Neural progenitor cell (in vitro differentiated cells): ENCODE results near the gene SLC34A1. TPM values are rescaled to one million over a fixed set of nuclear protein-coding genes. Genes with fewer than 3 reads are reported as not detected.

Experiments used
- DNase-seq: peaks from one replicate; pipeline ENCODE4 v3.0.0-alpha.2; 2016; ENCODE audit warnings: low spot score
- H2AFZ ChIP-seq: fragments of 200-600 bp; sonication (generic); replicated peaks from 2 replicates; pipeline ENCODE4 v1.6.1; 2016; ENCODE audit warnings: antibody characterized with exemption
- H3F3A ChIP-seq: fragments of 200-600 bp; sonication (generic); 2 replicates; pipeline ENCODE4 v1.6.1; 2016; ENCODE audit warnings: antibody characterized with exemption, low read depth
- H3K27ac ChIP-seq: fragments of 200-600 bp; sonication (generic); 2 replicates; pipeline ENCODE4 v1.5.1; 2016; ENCODE audit warnings: mild to moderate bottlenecking
- H3K27me3 ChIP-seq: fragments of 200-600 bp; sonication (generic); 2 replicates; pipeline ENCODE4 v1.6.1; 2016; ENCODE audit warnings: mild to moderate bottlenecking, moderate library complexity
- H3K36me3 ChIP-seq: fragments of 200-600 bp; sonication (generic); 2 replicates; pipeline ENCODE4 v1.5.1; 2016
- H3K4me1 ChIP-seq: fragments of 200-600 bp; sonication (generic); 2 replicates; pipeline ENCODE4 v1.6.1; 2016; ENCODE audit warnings: mixed run types
- H3K4me2 ChIP-seq: fragments of 200-600 bp; sonication (generic); 2 replicates; pipeline ENCODE4 v1.6.1; 2016
- H3K4me3 ChIP-seq: fragments of 200-600 bp; sonication (generic); 2 replicates; pipeline ENCODE4 v1.5.1; 2016
- H3K79me2 ChIP-seq: fragments of 200-600 bp; sonication (generic); 2 replicates; pipeline ENCODE4 v1.6.1; 2016; ENCODE audit warnings: low read depth
- H3K9ac ChIP-seq: fragments of 200-600 bp; sonication (generic); 2 replicates; pipeline ENCODE4 v1.6.1; 2016
- H3K9me3 ChIP-seq: fragments of 200-600 bp; sonication (generic); 2 replicates; pipeline ENCODE4 v1.5.1; 2016; ENCODE audit warnings: low read depth
- H4K20me1 ChIP-seq: fragments of 200-600 bp; sonication (generic); 2 replicates; pipeline ENCODE4 v1.6.1; 2016; ENCODE audit warnings: low read depth
- H3K27ac Mint-ChIP-seq: 3 replicates; pipeline ENCODE4 v1.8.0; 2021; ENCODE audit warnings: mixed read lengths
- H3K27me3 Mint-ChIP-seq: 2 replicates; pipeline ENCODE4 v1.8.0; 2022; ENCODE audit warnings: low read depth, mild to moderate bottlenecking, inconsistent platforms, moderate library complexity, mixed read lengths; ENCODE audit not compliant: insufficient read depth
- H3K36me3 Mint-ChIP-seq: 3 replicates; pipeline ENCODE4 v1.8.0; 2021; ENCODE audit warnings: mixed read lengths
- H3K4me1 Mint-ChIP-seq: 3 replicates; pipeline ENCODE4 v1.8.0; 2021; ENCODE audit warnings: mixed read lengths
- H3K4me3 Mint-ChIP-seq: 3 replicates; pipeline ENCODE4 v1.8.0; 2021; ENCODE audit warnings: mild to moderate bottlenecking, moderate library complexity, mixed read lengths
- H3K9me3 Mint-ChIP-seq: 3 replicates; pipeline ENCODE4 v1.8.0; 2020; ENCODE audit warnings: mixed read lengths
- CTCF ChIP-seq: fragments of 200-600 bp; sonication (generic); IDR thresholded peaks from 2 replicates; pipeline ENCODE4 v1.5.1; 2017; ENCODE audit warnings: antibody characterized with exemption, mild to moderate bottlenecking
- EZH2 ChIP-seq: fragments of 200-600 bp; sonication (generic); IDR thresholded peaks from 2 replicates; pipeline ENCODE4 v1.6.1; 2017; ENCODE audit warnings: antibody characterized with exemption, mild to moderate bottlenecking, moderate library complexity
- EZH2phosphoT487 ChIP-seq: fragments of 200-600 bp; sonication (generic); IDR thresholded peaks from 2 replicates; pipeline ENCODE4 v1.6.1; 2017; ENCODE audit warnings: antibody characterized with exemption
- total RNA-seq: library from RNA; depleted of rRNA; stranded (reverse); fragments of >200 nt; gene quantifications from 2 replicates; pipeline ENCODE4 v1.2.3, GENCODE V29; 2015; ENCODE audit warnings: low replicate concordance

Gene SLC34A1
- total RNA-seq, 1 donor from 2014 or later: not detected

- Histone ChIP-seq H3K79me2 (no peaks in the 10 kb centered on the region), H3K27ac (no peak overlapping the region), H2AFZ (no peak overlapping the region), H4K20me1 (peaks cover 1% of the 10 kb centered on the region), H3K4me2 (no peak overlapping the region), H3K27me3 (no peaks in the 10 kb centered on the region), H3K4me1 (no peaks in the 10 kb centered on the region), H3K4me3 (no peak overlapping the region), H3K36me3 (no peaks in the 10 kb centered on the region), H3F3A (peaks cover 2% of the 10 kb centered on the region), H3K9me3 (no peaks in the 10 kb centered on the region), H3K9ac (no peak overlapping the region)
- H3K27ac Mint-ChIP-seq: no peak overlapping the region
- peaks cover 24% of the 10 kb centered on the region for H3K36me3 Mint-ChIP-seq
- peaks cover 8% of the 10 kb centered on the region for H3K27me3 Mint-ChIP-seq
- H3K9me3 Mint-ChIP-seq: no peaks in the 10 kb centered on the region
- DNase-seq: no peak
- TF ChIP-seq CTCF (no peak), EZH2 (no peak), EZH2phosphoT487 (no peak)
- no peak overlapping the region for H3K4me3 Mint-ChIP-seq
- no peaks in the 10 kb centered on the region for H3K4me1 Mint-ChIP-seq
Measured at GRCh38 chr5:177437623-177438022, 53.4 kb downstream of the SLC34A1 start.

- no peak overlapping the region for H3K4me2 ChIP-seq
- H3K27me3 Mint-ChIP-seq: peaks cover 8% of the 10 kb centered on the region
- H3K27ac ChIP-seq: no peak overlapping the region
- no peak overlapping the region for H2AFZ ChIP-seq
- no peak overlapping the region for H3K4me3 ChIP-seq
- H3K79me2 ChIP-seq: no peaks in the 10 kb centered on the region
- no peaks in the 10 kb centered on the region for H3K9me3 ChIP-seq
- no peak overlapping the region for H3K27ac Mint-ChIP-seq
- DNase-seq: no peak
- no peak overlapping the region for H3K9ac ChIP-seq
- no peak for TF ChIP-seq EZH2phosphoT487
- TF ChIP-seq CTCF: no peak
- no peak for TF ChIP-seq EZH2
- H3K36me3 Mint-ChIP-seq: peaks cover 22% of the 10 kb centered on the region
- no peaks in the 10 kb centered on the region for H3K4me1 Mint-ChIP-seq
- no peaks in the 10 kb centered on the region for H3K4me1 ChIP-seq
- no peaks in the 10 kb centered on the region for H3K36me3 ChIP-seq
- no peaks in the 10 kb centered on the region for H3K9me3 Mint-ChIP-seq
- H3F3A ChIP-seq: peaks cover 2% of the 10 kb centered on the region
- no peaks in the 10 kb centered on the region for H3K27me3 ChIP-seq
- H3K4me3 Mint-ChIP-seq: no peak overlapping the region
- no peaks in the 10 kb centered on the region for H4K20me1 ChIP-seq
Measured at GRCh38 chr5:177438468-177438867, 54.2 kb downstream of the SLC34A1 start.

- Histone ChIP-seq H3K9ac (no peak overlapping the region), H3K4me3 (no peak overlapping the region), H3K4me1 (no peaks in the 10 kb centered on the region), H3F3A (peaks cover 6% of the 10 kb centered on the region), H2AFZ (no peak overlapping the region), H3K27me3 (no peaks in the 10 kb centered on the region), H4K20me1 (no peaks in the 10 kb centered on the region), H3K27ac (no peak overlapping the region), H3K79me2 (no peaks in the 10 kb centered on the region), H3K4me2 (no peak overlapping the region), H3K36me3 (no peaks in the 10 kb centered on the region), H3K9me3 (no peaks in the 10 kb centered on the region)
- Mint-ChIP-seq H3K27ac (no peak overlapping the region), H3K4me1 (peaks cover 3% of the 10 kb centered on the region), H3K27me3 (peaks cover 10% of the 10 kb centered on the region), H3K9me3 (no peaks in the 10 kb centered on the region), H3K36me3 (peaks cover 21% of the 10 kb centered on the region), H3K4me3 (no peak overlapping the region)
- TF ChIP-seq CTCF: no peak
- TF ChIP-seq EZH2: no peak
- no peak for TF ChIP-seq EZH2phosphoT487
- no peak for DNase-seq
Measured at GRCh38 chr5:177439518-177440053, 55.4 kb downstream of the SLC34A1 start.
